NCI-H1694 treated with DMSO at 0.1 percent for 48 hours (cell line): ENCODE results near the gene ZBTB2.
"Not testable (repeated sequence)": the region's sequence is repeated elsewhere in the genome, so short reads cannot be mapped to it uniquely, and the experiment has no call there.

Experiments used
- DNase-seq: peaks from one replicate; lab custom pipeline; 2025; lab: John Stamatoyannopoulos, UW

ZBTB2 gene

GRCh38 chr6:151330130-151330696 lies 61.1 kb downstream of the ZBTB2 start:
- DNase-seq = no peak

GRCh38 chr6:151327101-151327500 lies 64.3 kb downstream of the ZBTB2 start:
- no peak for DNase-seq

GRCh38 chr6:151326116-151326825 lies 65.1 kb downstream of the ZBTB2 start:
- no peak for DNase-seq

- DNase-seq = peak; percentile 24
Measured at GRCh38 chr6:151325075-151326050, 66.0 kb downstream of the ZBTB2 start.

- DNase-seq = no peak
Measured at GRCh38 chr6:151324488-151324825, 66.9 kb downstream of the ZBTB2 start.

- DNase-seq = peak; percentile 77
Measured at GRCh38 chr6:151323791-151324487, 67.4 kb downstream of the ZBTB2 start.

GRCh38 chr6:151322570-151322969 lies 68.8 kb downstream of the ZBTB2 start:
- DNase-seq = no peak

- DNase-seq = no peak
Measured at GRCh38 chr6:151321438-151321837, 69.9 kb downstream of the ZBTB2 start.

GRCh38 chr6:151320140-151320539 lies 71.2 kb downstream of the ZBTB2 start:
- no peak for DNase-seq

- no peak for DNase-seq
Measured at GRCh38 chr6:151317995-151318365, 73.4 kb downstream of the ZBTB2 start.

- no peak for DNase-seq
Measured at GRCh38 chr6:151317103-151317994, 74.0 kb downstream of the ZBTB2 start.

- DNase-seq = not testable (repeated sequence)
Measured at GRCh38 chr6:151315661-151316060, 75.7 kb downstream of the ZBTB2 start.
